C4-2B (cell line): ENCODE results near the gene CFAP54.
"Not testable (repeated sequence)": the region's sequence is repeated elsewhere in the genome, so short reads cannot be mapped to it uniquely, and the experiment has no call there.

Experiments
- H3K27ac ChIP-seq: fragments of 450-650 bp; 2 replicates; pipeline ENCODE4 v1.5.1; 2017
- CTCF ChIP-seq: fragments of 450-650 bp; conservative IDR thresholded peaks from 2 replicates; pipeline ENCODE4 v1.5.1; 2017; ENCODE audit warnings: mild to moderate bottlenecking
- ZFX ChIP-seq: fragments of 450-650 bp; IDR thresholded peaks from 2 replicates; pipeline ENCODE4 v1.6.1; 2017

The CFAP54 gene

GRCh38 chr12:96698965-96699364 is 209.6 kb downstream of the CFAP54 start:
- TF ChIP-seq CTCF = no peak
- TF ChIP-seq ZFX = no peak

GRCh38 chr12:96701856-96702255 is 212.5 kb downstream of the CFAP54 start:
- TF ChIP-seq CTCF = no peak
- TF ChIP-seq ZFX = no peak
- H3K27ac ChIP-seq = no peak overlapping the region

More at GRCh38 chr12:96698965-96699364, 209.6 kb downstream of the CFAP54 start:
- H3K27ac ChIP-seq = no peak overlapping the region

- no peak overlapping the region for H3K27ac ChIP-seq
- no peak for TF ChIP-seq ZFX
- no peak; the same call in 1 of the 2 replicates for TF ChIP-seq CTCF
These were observed 220.9 kb downstream of the CFAP54 start for GRCh38 chr12:96710127-96710745.

GRCh38 chr12:96711364-96711763 is 222.0 kb downstream of the CFAP54 start:
- TF ChIP-seq ZFX (no peak), CTCF (no peak)
- no peak overlapping the region for H3K27ac ChIP-seq

- TF ChIP-seq ZFX (no peak), CTCF (no peak)
These were observed 224.8 kb downstream of the CFAP54 start for GRCh38 chr12:96714199-96714598.

GRCh38 chr12:96719660-96720362 is 230.4 kb downstream of the CFAP54 start:
- peak overlapping the region; percentile 14; the same call in 1 of the 2 replicates for H3K27ac ChIP-seq
- TF ChIP-seq CTCF = no peak
- TF ChIP-seq ZFX = no peak

More at GRCh38 chr12:96714199-96714598, 224.8 kb downstream of the CFAP54 start:
- no peak overlapping the region for H3K27ac ChIP-seq

- H3K27ac ChIP-seq = peak overlapping the region; percentile 14; the same call in 1 of the 2 replicates
- TF ChIP-seq CTCF (peak; percentile 39), ZFX (no peak)
These were observed 231.0 kb downstream of the CFAP54 start for GRCh38 chr12:96720363-96720705.

- H3K27ac ChIP-seq = not testable (repeated sequence)
These were observed 240.1 kb downstream of the CFAP54 start for GRCh38 chr12:96729466-96729865.
